K562 (cell line): ENCODE data around the gene BCR. TPM values are rescaled to one million over a fixed set of nuclear protein-coding genes. Genes with fewer than 3 reads are reported as not detected.

Experiments used
- ARID2 ChIP-seq: fragments of 450-650 bp; IDR thresholded peaks from 2 replicates; pipeline ENCODE4 v1.6.1; 2017; ENCODE audit warnings: antibody characterized with exemption, mild to moderate bottlenecking
- CHD4 ChIP-seq: fragments of 200-600 bp; sonication (generic); IDR thresholded peaks from 3 replicates; pipeline ENCODE4 v1.6.1; 2012; ENCODE audit warnings: low read depth, mild to moderate bottlenecking, mixed read lengths, low read length, inconsistent platforms; ENCODE audit not compliant: insufficient read depth, insufficient replicate concordance, poor library complexity, severe bottlenecking
- LEF1 ChIP-seq: fragments of 450-650 bp; IDR thresholded peaks from 2 replicates; pipeline ENCODE4 v1.6.1; 2016; ENCODE audit warnings: mild to moderate bottlenecking
- MYC ChIP-seq, 2 experiments: fragments of 250-450 bp in 1 of 2; sonication (Bioruptor Pico) in 1 of 2; IDR thresholded peaks; 2 replicates each; pipeline versions ENCODE4 v1.5.1 to v1.6.1; 2012 to 2021; ENCODE audit warnings: low read depth in 2 of 2, borderline replicate concordance in 1 of 2, improper control_type of control experiment in 1 of 2, low read length in 1 of 2, mild to moderate bottlenecking in 1 of 2, moderate library complexity in 1 of 2
- ZNF212 ChIP-seq: fragments of 450-650 bp; formaldehyde crosslinking; IDR thresholded peaks from 2 replicates; pipeline ENCODE4 v1.4.0; 2020; ENCODE audit warnings: mild to moderate bottlenecking
- polyA plus RNA-seq, 8 experiments: library from polyadenylated mRNA; depleted of rRNA in 4 of 8; stranded (reverse) in 5 of 8; unstranded in 3 of 8; fragments of >200 nt; fragmentation: Nextera tagmentation in 2 of 8; fragmentation: Illumina TruSeq in 1 of 8; extraction: Ambion mirVana in 2 of 8; extraction: Trizol in 1 of 8; gene quantifications; 2 replicates each; pipeline versions ENCODE4 v1.2.1 to v1.2.3, GENCODE V29; 2011 to 2014; ENCODE audit warnings: inconsistent platforms in 1 of 8, missing spikeins in 1 of 8
- total RNA-seq, 7 experiments: library from RNA; depleted of rRNA in 6 of 7; stranded (reverse); fragments of >200 nt in 6 of 7; fragmentation: Illumina TruSeq in 2 of 7; extraction: Trizol in 2 of 7; gene quantifications; 2 replicates each; pipeline versions ENCODE4 v1.2.1 to v1.2.3, GENCODE V29; 2011 to 2021; ENCODE audit warnings: low replicate concordance in 1 of 7
- TF ChIP-seq, protein P1 (sequence below): fragments of 250-450 bp; sonication (Bioruptor Pico); IDR thresholded peaks from 2 replicates; pipeline ENCODE4 v1.8.0; 2021; ENCODE audit warnings: borderline replicate concordance, mild to moderate bottlenecking, moderate library complexity; ENCODE audit not compliant: poor library complexity, severe bottlenecking
- TF ChIP-seq, protein P2 (sequence below): fragments of 200-400 bp; formaldehyde crosslinking; IDR thresholded peaks from 2 replicates; pipeline ENCODE4 v1.6.1; 2017; ENCODE audit warnings: mild to moderate bottlenecking, low read depth, low read length, moderate library complexity

BCR gene
- total and polyA plus RNA-seq, 9 of the 15 experiments (the other 6 are each of a cell fraction or from before 2014, with no cell fraction given), result 0.41 to 150 (median 45.6) TPM

DNA sequence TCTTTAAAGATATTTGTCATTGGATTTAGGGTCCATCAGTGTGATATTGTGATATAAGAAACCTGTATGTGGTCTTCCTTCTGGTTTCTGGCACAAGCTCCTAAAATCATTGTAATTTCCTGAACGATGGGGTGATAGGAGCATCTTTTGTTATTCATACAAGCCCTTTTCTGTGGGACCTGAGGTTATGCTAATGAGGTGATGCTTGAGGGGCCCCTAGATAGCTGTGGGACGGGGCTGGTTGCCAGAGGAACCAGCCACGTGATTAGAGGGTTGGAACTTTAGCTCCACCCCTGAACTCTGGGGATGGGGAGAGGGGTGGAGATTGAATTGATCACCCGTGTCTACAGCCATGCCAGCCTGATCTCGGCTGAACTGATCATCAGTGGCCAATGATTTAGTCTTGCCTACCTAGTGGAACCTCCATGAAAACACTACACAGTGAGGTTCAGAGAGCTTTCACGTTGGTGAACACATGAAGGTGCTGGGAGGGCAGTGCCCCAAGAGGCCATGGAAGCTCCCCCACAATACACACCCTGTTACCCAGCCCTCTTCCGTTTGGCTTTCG is 62.8 kb downstream of the BCR start (continued):
- TF ChIP-seq, protein P1, sequence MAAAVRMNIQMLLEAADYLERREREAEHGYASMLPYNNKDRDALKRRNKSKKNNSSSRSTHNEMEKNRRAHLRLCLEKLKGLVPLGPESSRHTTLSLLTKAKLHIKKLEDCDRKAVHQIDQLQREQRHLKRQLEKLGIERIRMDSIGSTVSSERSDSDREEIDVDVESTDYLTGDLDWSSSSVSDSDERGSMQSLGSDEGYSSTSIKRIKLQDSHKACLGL (CRISPR knock-in tag), result no peak
- TF ChIP-seq ARID2 (no peak), CHD4 (no peak), MYC (IDR thresholded peaks at IDR 0.05; ENCODE audit: low read depth, low read length) (no peak), MYC (CRISPR knock-in tag; IDR thresholded peaks at IDR 0.05; ENCODE audit: borderline replicate concordance, low read depth) (no peak), ZNF212 (CRISPR knock-in tag) (no peak), LEF1 (no peak)
- TF ChIP-seq, protein P2, sequence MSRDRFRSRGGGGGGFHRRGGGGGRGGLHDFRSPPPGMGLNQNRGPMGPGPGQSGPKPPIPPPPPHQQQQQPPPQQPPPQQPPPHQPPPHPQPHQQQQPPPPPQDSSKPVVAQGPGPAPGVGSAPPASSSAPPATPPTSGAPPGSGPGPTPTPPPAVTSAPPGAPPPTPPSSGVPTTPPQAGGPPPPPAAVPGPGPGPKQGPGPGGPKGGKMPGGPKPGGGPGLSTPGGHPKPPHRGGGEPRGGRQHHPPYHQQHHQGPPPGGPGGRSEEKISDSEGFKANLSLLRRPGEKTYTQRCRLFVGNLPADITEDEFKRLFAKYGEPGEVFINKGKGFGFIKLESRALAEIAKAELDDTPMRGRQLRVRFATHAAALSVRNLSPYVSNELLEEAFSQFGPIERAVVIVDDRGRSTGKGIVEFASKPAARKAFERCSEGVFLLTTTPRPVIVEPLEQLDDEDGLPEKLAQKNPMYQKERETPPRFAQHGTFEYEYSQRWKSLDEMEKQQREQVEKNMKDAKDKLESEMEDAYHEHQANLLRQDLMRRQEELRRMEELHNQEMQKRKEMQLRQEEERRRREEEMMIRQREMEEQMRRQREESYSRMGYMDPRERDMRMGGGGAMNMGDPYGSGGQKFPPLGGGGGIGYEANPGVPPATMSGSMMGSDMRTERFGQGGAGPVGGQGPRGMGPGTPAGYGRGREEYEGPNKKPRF, result no peak
